Natural killer cell treated with Interleukin-12 subunit alpha and Interleukin-12 subunit beta and Interleukin-15 and Interleukin-18, amount 100 ng/mL, for 72 hours (primary cell): Measurements from ENCODE around the gene CDK9. TPM values are rescaled to one million over a fixed set of nuclear protein-coding genes. Genes with fewer than 3 reads are reported as not detected.
A peak's percentile ranks its signal among the peaks of the same experiment; 100 is the strongest.
"Not testable (repeated sequence)": the region's sequence is repeated elsewhere in the genome, so short reads cannot be mapped to it uniquely, and the experiment has no call there.

Experiments used
- ATAC-seq, 2 donors: fragments of 150-1000 bp; cut with Tn5 transposase in 1 of 2; sonication (Bioruptor Pico), chemical (Tn5 transposase) in 1 of 2; 2 replicates each; pipeline ENCODE4 v1.10.0; 2021
- DNase-seq: peaks from one replicate; pipeline ENCODE4 v3.0.0; 2022; ENCODE audit warnings: low spot score
- H3K27ac Mint-ChIP-seq, 2 donors: 1 replicate in 1 of 2; 2 replicates in 1 of 2; pipeline ENCODE4 v1.8.0; 2022; ENCODE audit warnings: mixed read lengths in 2 of 2, mild to moderate bottlenecking in 1 of 2, moderate library complexity in 1 of 2
- H3K27me3 Mint-ChIP-seq, 2 donors: 1 replicate in 1 of 2; 2 replicates in 1 of 2; pipeline ENCODE4 v1.8.0; 2022; ENCODE audit warnings: mixed read lengths in 2 of 2
- H3K36me3 Mint-ChIP-seq: one replicate; pipeline ENCODE4 v1.8.0; 2022; ENCODE audit warnings: mixed read lengths
- H3K4me1 Mint-ChIP-seq, 2 donors: 1 replicate in 1 of 2; 2 replicates in 1 of 2; pipeline ENCODE4 v1.8.0; 2022; ENCODE audit warnings: low read depth in 2 of 2, mixed read lengths in 2 of 2, mild to moderate bottlenecking in 1 of 2
- H3K4me3 Mint-ChIP-seq: one replicate; pipeline ENCODE4 v1.8.0; 2022; ENCODE audit warnings: mixed read lengths
- H3K9me3 Mint-ChIP-seq: 2 replicates; pipeline ENCODE4 v1.8.0; 2022; ENCODE audit warnings: mixed read lengths
- total RNA-seq, 2 donors: library from RNA; stranded (reverse); gene quantifications; one replicate each; pipeline ENCODE4 v1.2.3, GENCODE V29; 2022

Gene CDK9
- total RNA-seq, 2 donors from 2014 or later: 119 to 132 TPM

GRCh38 chr9:127779136-127779981 lies 6.5 kb upstream of the CDK9 start:
- H3K4me1 Mint-ChIP-seq: peaks cover 54 to 58% of the 10 kb centered on the region in 2 donors
- H3K27ac Mint-ChIP-seq: peak overlapping the region; percentile 88 to 91
- DNase-seq (peak; percentile 88), ATAC-seq (peak; percentile 69 to 86)
- H3K9me3 Mint-ChIP-seq: no peaks in the 10 kb centered on the region
- H3K27me3 Mint-ChIP-seq: no peaks in the 10 kb centered on the region
- H3K4me3 Mint-ChIP-seq: peak overlapping the region; percentile 98
- peaks cover 4% of the 10 kb centered on the region for H3K36me3 Mint-ChIP-seq

- Mint-ChIP-seq H3K36me3 (peaks cover 4% of the 10 kb centered on the region), H3K27ac (peak overlapping the region; percentile 88 to 91), H3K4me3 (peak overlapping the region; percentile 98), H3K9me3 (no peaks in the 10 kb centered on the region), H3K27me3 (no peaks in the 10 kb centered on the region), H3K4me1 (peaks cover 59 to 63% of the 10 kb centered on the region in 2 donors)
- ATAC-seq (no peak), DNase-seq (no peak)
Measured at GRCh38 chr9:127780126-127780885, 5.5 kb upstream of the CDK9 start.

DNA sequence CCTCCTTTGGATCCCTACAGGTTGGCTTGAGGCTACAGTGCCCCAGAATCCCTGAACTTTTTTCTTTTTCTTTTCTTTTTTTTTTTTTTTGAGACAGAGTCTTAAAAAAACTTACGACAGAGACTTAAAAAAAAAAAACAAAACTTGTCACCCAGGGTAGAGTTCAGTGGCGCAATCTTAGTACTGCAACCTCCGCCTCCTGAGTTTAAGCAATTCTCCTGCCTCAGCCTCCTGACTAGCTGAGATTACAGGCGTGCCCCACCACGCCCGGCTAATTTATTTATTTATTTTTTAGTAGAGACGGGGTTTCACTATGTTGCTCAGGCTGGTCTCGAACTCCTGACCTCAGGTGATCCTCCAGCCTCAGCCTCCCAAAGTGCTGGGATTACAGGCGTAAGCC lies 4.9 kb upstream of the CDK9 start:
- peaks cover 59 to 63% of the 10 kb centered on the region in 2 donors for H3K4me1 Mint-ChIP-seq
- peak overlapping the region; percentile 30 for H3K4me3 Mint-ChIP-seq
- not testable (repeated sequence) for H3K36me3 Mint-ChIP-seq, H3K27me3 Mint-ChIP-seq, ATAC-seq, DNase-seq, H3K9me3 Mint-ChIP-seq
- H3K27ac Mint-ChIP-seq: peak overlapping the region; percentile 88 to 91

- H3K36me3 Mint-ChIP-seq: peaks cover 4% of the 10 kb centered on the region
- no peaks in the 10 kb centered on the region for H3K27me3 Mint-ChIP-seq
- peak overlapping the region; percentile 88 to 91 for H3K27ac Mint-ChIP-seq
- H3K4me3 Mint-ChIP-seq: peak overlapping the region; percentile 48
- no peak for DNase-seq
- H3K4me1 Mint-ChIP-seq: peaks cover 56 to 60% of the 10 kb centered on the region in 2 donors
- no peaks in the 10 kb centered on the region for H3K9me3 Mint-ChIP-seq
- no peak for ATAC-seq
Measured at GRCh38 chr9:127781806-127782205, 4.0 kb upstream of the CDK9 start.

GRCh38 chr9:127783111-127784008 lies 2.5 kb upstream of the CDK9 start:
- H3K27me3 Mint-ChIP-seq: no peaks in the 10 kb centered on the region
- H3K36me3 Mint-ChIP-seq: peaks cover 8% of the 10 kb centered on the region
- peak overlapping the region; percentile 88 to 91 for H3K27ac Mint-ChIP-seq
- H3K4me3 Mint-ChIP-seq: peak overlapping the region; percentile 87
- peak; percentile 91 for DNase-seq
- ATAC-seq: peak; percentile 41 to 59
- no peaks in the 10 kb centered on the region for H3K9me3 Mint-ChIP-seq
- peaks cover 57% of the 10 kb centered on the region in 2 donors for H3K4me1 Mint-ChIP-seq

GRCh38 chr9:127785023-127785932 lies 556 bp upstream of the CDK9 start:
- ATAC-seq: peak; percentile 65 to 77
- no peaks in the 10 kb centered on the region for H3K9me3 Mint-ChIP-seq
- peak overlapping the region; percentile 95 for H3K4me3 Mint-ChIP-seq
- H3K27me3 Mint-ChIP-seq: no peaks in the 10 kb centered on the region
- DNase-seq: peak; percentile 93
- peak overlapping the region; percentile 88 to 91 for H3K27ac Mint-ChIP-seq
- H3K36me3 Mint-ChIP-seq: peaks cover 11% of the 10 kb centered on the region
- H3K4me1 Mint-ChIP-seq: peaks cover 58 to 61% of the 10 kb centered on the region in 2 donors

GRCh38 chr9:127786773-127787104 lies 905 bp downstream of the CDK9 start:
- H3K27me3 Mint-ChIP-seq: no peaks in the 10 kb centered on the region
- no peak for DNase-seq
- H3K4me1 Mint-ChIP-seq: peaks cover 54 to 57% of the 10 kb centered on the region in 2 donors
- ATAC-seq: no peak
- peak overlapping the region; percentile 79 to 91 for H3K27ac Mint-ChIP-seq
- H3K36me3 Mint-ChIP-seq: peaks cover 13% of the 10 kb centered on the region
- H3K4me3 Mint-ChIP-seq: peak overlapping the region; percentile 95
- no peaks in the 10 kb centered on the region for H3K9me3 Mint-ChIP-seq

GRCh38 chr9:127788337-127789011 lies 2.6 kb downstream of the CDK9 start:
- Mint-ChIP-seq H3K27ac (no peak overlapping the region), H3K4me1 (peaks cover 41 to 46% of the 10 kb centered on the region in 2 donors), H3K9me3 (no peaks in the 10 kb centered on the region), H3K36me3 (peaks cover 13% of the 10 kb centered on the region), H3K4me3 (no peak overlapping the region), H3K27me3 (no peaks in the 10 kb centered on the region)
- ATAC-seq: no peak
- DNase-seq: no peak

DNA sequence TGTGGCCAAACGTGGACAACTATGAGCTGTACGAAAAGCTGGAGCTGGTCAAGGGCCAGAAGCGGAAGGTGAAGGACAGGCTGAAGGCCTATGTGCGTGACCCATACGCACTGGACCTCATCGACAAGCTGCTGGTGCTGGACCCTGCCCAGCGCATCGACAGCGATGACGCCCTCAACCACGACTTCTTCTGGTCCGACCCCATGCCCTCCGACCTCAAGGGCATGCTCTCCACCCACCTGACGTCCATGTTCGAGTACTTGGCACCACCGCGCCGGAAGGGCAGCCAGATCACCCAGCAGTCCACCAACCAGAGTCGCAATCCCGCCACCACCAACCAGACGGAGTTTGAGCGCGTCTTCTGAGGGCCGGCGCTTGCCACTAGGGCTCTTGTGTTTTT lies 3.3 kb downstream of the CDK9 start:
- Mint-ChIP-seq H3K36me3 (peaks cover 13% of the 10 kb centered on the region), H3K27me3 (no peaks in the 10 kb centered on the region), H3K9me3 (no peaks in the 10 kb centered on the region), H3K4me1 (peaks cover 34 to 39% of the 10 kb centered on the region in 2 donors), H3K4me3 (no peak overlapping the region), H3K27ac (peak overlapping the region in 1 of 2 donors; percentile 41)
- ATAC-seq (no peak), DNase-seq (no peak)

DNA sequence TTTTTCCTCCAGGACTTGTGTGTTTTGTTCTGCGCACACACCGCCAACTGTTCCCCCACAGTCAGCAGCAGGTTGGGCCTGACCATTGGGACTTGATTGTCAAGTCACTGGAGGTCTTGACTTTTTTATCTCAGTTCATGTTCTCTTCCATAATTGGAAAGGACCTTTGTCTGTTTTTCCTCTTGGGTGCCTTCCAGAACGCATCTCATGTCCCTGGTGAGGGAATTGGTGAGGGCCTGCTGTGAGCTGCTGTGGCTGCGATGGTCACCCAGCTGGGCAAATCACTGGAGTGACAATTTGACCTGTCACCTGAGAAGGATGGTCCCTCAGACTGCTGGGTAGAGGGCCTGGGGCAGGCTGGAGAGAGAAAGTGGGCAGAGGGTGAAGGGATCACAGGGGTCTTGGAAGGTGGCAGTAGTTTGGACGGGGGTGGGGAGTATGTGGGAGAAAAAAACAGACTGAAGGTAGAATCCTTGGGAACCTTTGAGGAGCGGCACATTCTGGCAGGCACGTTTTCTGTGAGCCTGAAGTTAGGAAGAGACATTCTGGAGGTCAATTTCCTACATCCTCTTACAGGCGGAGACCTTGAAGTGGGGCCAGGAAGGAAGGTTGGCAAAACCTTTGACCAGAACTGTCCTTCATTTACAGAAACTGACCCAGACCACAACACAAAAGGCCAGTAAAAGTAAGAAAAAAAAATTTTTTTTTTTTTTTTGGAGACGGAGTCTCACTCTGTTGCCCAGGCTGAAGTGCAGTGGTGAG lies 4.4 kb downstream of the CDK9 start:
- ATAC-seq (no peak), DNase-seq (no peak)
- Mint-ChIP-seq H3K4me1 (peaks cover 26 to 32% of the 10 kb centered on the region in 2 donors), H3K9me3 (no peaks in the 10 kb centered on the region), H3K27me3 (no peaks in the 10 kb centered on the region), H3K36me3 (peaks cover 13% of the 10 kb centered on the region), H3K27ac (peak overlapping the region in 1 of 2 donors; percentile 76), H3K4me3 (no peak overlapping the region)

GRCh38 chr9:127791085-127791484 lies 5.3 kb downstream of the CDK9 start:
- Mint-ChIP-seq H3K27me3 (no peaks in the 10 kb centered on the region), H3K9me3 (no peaks in the 10 kb centered on the region), H3K27ac (no peak overlapping the region), H3K36me3 (peaks cover 13% of the 10 kb centered on the region), H3K4me1 (peaks cover 29 to 35% of the 10 kb centered on the region in 2 donors), H3K4me3 (no peak overlapping the region)
- ATAC-seq: no peak
- no peak for DNase-seq
